DOHH2 (cell line): ENCODE data around the gene COG6.

ENCODE experiments used
- H3F3A ChIP-seq: fragments of 200-600 bp; sonication (generic), shearing (Covaris generic); 2 replicates; pipeline ENCODE4 v1.6.0; 2016; ENCODE audit warnings: antibody characterized with exemption, mild to moderate bottlenecking; ENCODE audit not compliant: control insufficient read depth, insufficient read depth
- H3K27ac ChIP-seq: fragments of 200-600 bp; sonication (generic); 2 replicates; pipeline ENCODE4 v1.5.1; 2014; ENCODE audit warnings: low read depth, mild to moderate bottlenecking, low read length, moderate library complexity
- H3K27me3 ChIP-seq: fragments of 200-600 bp; sonication (generic); 2 replicates; pipeline ENCODE4 v1.6.1; 2014; ENCODE audit warnings: mild to moderate bottlenecking, low read length, mixed read lengths; ENCODE audit not compliant: control insufficient read depth
- H3K36me3 ChIP-seq: fragments of 200-600 bp; sonication (generic); 2 replicates; pipeline ENCODE4 v1.6.1; 2014; ENCODE audit warnings: mild to moderate bottlenecking, low read length, moderate library complexity, mixed read lengths; ENCODE audit not compliant: control insufficient read depth
- H3K4me1 ChIP-seq: fragments of 200-600 bp; sonication (generic); 2 replicates; pipeline ENCODE4 v1.6.1; 2014; ENCODE audit warnings: mild to moderate bottlenecking, low read length, mixed read lengths; ENCODE audit not compliant: control insufficient read depth
- H3K4me2 ChIP-seq: fragments of 200-600 bp; sonication (generic); 2 replicates; pipeline ENCODE4 v1.6.0; 2014; ENCODE audit warnings: mild to moderate bottlenecking, low read length, moderate library complexity
- H3K4me3 ChIP-seq: fragments of 200-600 bp; sonication (generic); 2 replicates; pipeline ENCODE4 v1.5.1; 2014; ENCODE audit warnings: mild to moderate bottlenecking, low read length, mixed read lengths
- H3K79me2 ChIP-seq: fragments of 200-600 bp; sonication (generic); 2 replicates; pipeline ENCODE4 v1.6.1; 2014; ENCODE audit warnings: mild to moderate bottlenecking, low read length, mixed read lengths; ENCODE audit not compliant: control insufficient read depth
- H3K9me2 ChIP-seq: fragments of 200-600 bp; sonication (generic); replicated peaks from 2 replicates; pipeline ENCODE4 v1.6.1; 2014; ENCODE audit warnings: mild to moderate bottlenecking, low read length, mixed read lengths; ENCODE audit not compliant: control insufficient read depth
- H3K9me3 ChIP-seq: fragments of 200-600 bp; sonication (generic); 2 replicates; pipeline ENCODE4 v1.6.1; 2014; ENCODE audit warnings: antibody characterized with exemption, low read length, mixed read lengths; ENCODE audit not compliant: control insufficient read depth, insufficient read depth
- H4K20me1 ChIP-seq: fragments of 200-600 bp; sonication (generic); 2 replicates; pipeline ENCODE4 v1.6.0; 2014; ENCODE audit warnings: low read depth, mild to moderate bottlenecking, antibody characterized with exemption, low read length, moderate library complexity; ENCODE audit not compliant: control insufficient read depth, insufficient read depth
- CTCF ChIP-seq: fragments of 200-600 bp; sonication (generic); IDR thresholded peaks from one replicate; pipeline ENCODE4 v1.5.1; 2014; ENCODE audit warnings: antibody characterized with exemption, mild to moderate bottlenecking, low read depth, low read length; ENCODE audit not compliant: poor library complexity, severe bottlenecking
- EZH2phosphoT487 ChIP-seq: fragments of 200-600 bp; sonication (generic); IDR thresholded peaks from 2 replicates; pipeline ENCODE4 v1.6.1; 2017; ENCODE audit warnings: borderline replicate concordance, mild to moderate bottlenecking, antibody characterized with exemption, low read length, moderate library complexity, mixed read lengths

Gene COG6

GRCh38 chr13:39776439-39776838, 121.0 kb downstream of the COG6 start:
- no peaks in the 10 kb centered on the region for H3K79me2 ChIP-seq
- no peaks in the 10 kb centered on the region for H3K9me3 ChIP-seq
- H3K9me2 ChIP-seq, result no peaks in the 10 kb centered on the region
- peaks cover 17% of the 10 kb centered on the region for H3K4me1 ChIP-seq
- no peaks in the 10 kb centered on the region for H3K27me3 ChIP-seq
- no peaks in the 10 kb centered on the region for H3F3A ChIP-seq
- no peak overlapping the region for H3K27ac ChIP-seq
- TF ChIP-seq CTCF, result no peak
- TF ChIP-seq EZH2phosphoT487, result no peak
- H3K36me3 ChIP-seq, result no peaks in the 10 kb centered on the region
- no peaks in the 10 kb centered on the region for H4K20me1 ChIP-seq
- H3K4me3 ChIP-seq, result no peak overlapping the region
- no peak overlapping the region for H3K4me2 ChIP-seq

DNA sequence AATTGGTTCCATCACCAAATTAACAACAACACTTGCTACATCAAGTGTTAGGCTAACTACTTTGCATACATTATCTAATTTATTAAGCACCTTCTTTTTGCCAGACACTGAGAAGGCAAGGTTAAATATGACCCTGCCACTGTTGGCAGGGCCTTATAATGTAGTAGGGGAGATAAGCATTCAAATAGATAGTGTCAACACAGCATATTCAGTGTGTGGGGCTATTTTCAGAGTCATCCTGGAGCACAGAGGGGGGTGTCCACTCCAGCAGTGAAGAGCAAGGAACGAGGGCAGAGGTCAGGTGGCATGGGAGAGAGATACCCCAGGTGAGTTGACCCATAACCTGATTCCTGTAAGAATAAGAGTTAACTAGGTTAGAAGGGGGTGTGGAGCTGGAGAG, 121.6 kb downstream of the COG6 start:
- H3K27ac ChIP-seq, result no peak overlapping the region
- no peaks in the 10 kb centered on the region for H4K20me1 ChIP-seq
- no peak overlapping the region for H3K4me3 ChIP-seq
- no peaks in the 10 kb centered on the region for H3K9me3 ChIP-seq
- peaks cover 17% of the 10 kb centered on the region for H3K4me1 ChIP-seq
- no peaks in the 10 kb centered on the region for H3K79me2 ChIP-seq
- H3F3A ChIP-seq, result no peaks in the 10 kb centered on the region
- H3K9me2 ChIP-seq, result no peaks in the 10 kb centered on the region
- H3K4me2 ChIP-seq, result no peak overlapping the region
- TF ChIP-seq EZH2phosphoT487 (no peak), CTCF (no peak)
- H3K36me3 ChIP-seq, result no peaks in the 10 kb centered on the region
- H3K27me3 ChIP-seq, result no peaks in the 10 kb centered on the region

DNA sequence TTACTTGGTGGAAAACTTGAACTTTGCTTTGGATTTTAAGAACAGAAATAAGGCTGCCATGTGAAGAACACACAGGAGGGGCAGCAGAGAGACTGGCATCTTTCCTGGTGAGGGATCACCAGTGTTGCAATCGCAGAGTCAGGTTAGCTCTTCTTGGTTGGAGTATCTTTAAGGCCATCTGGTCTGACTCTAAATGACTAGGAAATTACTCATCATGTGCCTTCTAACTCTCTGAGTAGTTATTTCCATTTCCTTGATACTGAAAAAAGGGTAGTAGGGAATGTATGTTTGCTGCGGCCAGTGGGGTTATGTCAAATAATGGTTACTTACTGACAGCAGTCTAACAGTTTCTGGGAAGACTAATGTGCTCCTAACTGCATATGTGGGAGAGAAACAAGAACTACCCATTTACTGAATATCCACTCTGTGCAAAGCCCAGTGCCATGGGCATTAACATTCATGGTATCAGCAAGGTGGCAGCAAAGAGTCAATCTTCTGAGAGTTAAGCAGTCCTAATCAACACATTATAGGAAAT, 122.1 kb downstream of the COG6 start:
- Histone ChIP-seq H3K4me1 (peaks cover 17% of the 10 kb centered on the region), H4K20me1 (no peaks in the 10 kb centered on the region), H3F3A (no peaks in the 10 kb centered on the region), H3K9me2 (no peaks in the 10 kb centered on the region), H3K4me2 (no peak overlapping the region), H3K4me3 (no peak overlapping the region), H3K9me3 (no peaks in the 10 kb centered on the region), H3K27ac (no peak overlapping the region), H3K27me3 (no peaks in the 10 kb centered on the region), H3K36me3 (no peaks in the 10 kb centered on the region), H3K79me2 (no peaks in the 10 kb centered on the region)
- TF ChIP-seq CTCF, result peak; percentile 63
- no peak for TF ChIP-seq EZH2phosphoT487
